Fibroblast of lung (primary cell): ENCODE data around the gene MBLAC1. TPM values are rescaled to one million over a fixed set of nuclear protein-coding genes. Genes with fewer than 3 reads are reported as not detected.
A peak's percentile ranks its signal among the peaks of the same experiment; 100 is the strongest.

Experiments used
- DNase-seq, 2 donors: peaks; one replicate each; pipeline versions ENCODE4 v3.0.0 to v3.0.0-alpha.2; 2010; ENCODE audit warnings: low read depth in 2 of 2
- H2AFZ ChIP-seq: 2 replicates; pipeline ENCODE4 v1.5.1; 2012; ENCODE audit warnings: low read length, control low read depth, inconsistent platforms
- H3K27ac ChIP-seq: 2 replicates; pipeline ENCODE4 v1.5.1; 2011; ENCODE audit warnings: low read length, control low read depth; ENCODE audit not compliant: insufficient read depth
- H3K27me3 ChIP-seq: 2 replicates; pipeline ENCODE4 v1.5.1; 2011; ENCODE audit warnings: mild to moderate bottlenecking, low read length; ENCODE audit not compliant: control insufficient read depth, insufficient read depth
- H3K36me3 ChIP-seq: 2 replicates; pipeline ENCODE4 v1.5.1; 2011; ENCODE audit warnings: low read length; ENCODE audit not compliant: control insufficient read depth, insufficient read depth
- H3K4me1 ChIP-seq: 2 replicates; pipeline ENCODE4 v1.5.1; 2011; ENCODE audit warnings: low read length; ENCODE audit not compliant: control insufficient read depth, insufficient read depth; ENCODE audit errors: extremely low read depth
- H3K4me2 ChIP-seq: 2 replicates; pipeline ENCODE4 v1.5.1; 2011; ENCODE audit warnings: low read length, control low read depth; ENCODE audit not compliant: insufficient read depth; ENCODE audit errors: extremely low read depth
- H3K4me3 ChIP-seq, 4 experiments: fragments of 200-600 bp in 1 of 4; sonication (generic) in 1 of 4; replicated peaks in 1 of 4; 2 replicates each; pipeline ENCODE4 v1.5.1; 2011 to 2016; ENCODE audit warnings: low read length in 4 of 4, low read depth in 3 of 4, mild to moderate bottlenecking in 3 of 4, control low read depth in 2 of 4, inconsistent platforms in 1 of 4, mixed read lengths in 1 of 4; ENCODE audit not compliant: insufficient read depth in 1 of 4; ENCODE audit errors: control extremely low read depth in 1 of 4
- H3K79me2 ChIP-seq: 2 replicates; pipeline ENCODE4 v1.5.1; 2012; ENCODE audit warnings: mild to moderate bottlenecking, low read length, inconsistent platforms; ENCODE audit not compliant: control insufficient read depth, insufficient read depth
- H3K9ac ChIP-seq: 2 replicates; pipeline ENCODE4 v1.5.1; 2011; ENCODE audit warnings: mild to moderate bottlenecking, low read length, control low read depth; ENCODE audit not compliant: insufficient read depth
- H3K9me3 ChIP-seq: 2 replicates; pipeline ENCODE4 v1.5.1; 2012; ENCODE audit warnings: low read depth, low read length; ENCODE audit not compliant: control insufficient read depth, insufficient read depth
- H4K20me1 ChIP-seq: 2 replicates; pipeline ENCODE4 v1.5.1; 2011; ENCODE audit warnings: low read length; ENCODE audit not compliant: control insufficient read depth, insufficient read depth; ENCODE audit errors: extremely low read depth
- EZH2 ChIP-seq: IDR thresholded peaks from 2 replicates; pipeline ENCODE4 v1.5.1; 2012; ENCODE audit warnings: low read length, control low read depth, mild to moderate bottlenecking; ENCODE audit errors: missing control alignments
- polyA plus RNA-seq, 2 donors: library from polyadenylated mRNA; depleted of rRNA in 1 of 2; stranded (reverse) in 1 of 2; unstranded in 1 of 2; fragments of >200 nt; gene quantifications; 2 replicates each; pipeline ENCODE4 v1.2.1, GENCODE V29; 2011 to 2012; ENCODE audit warnings: missing spikeins in 1 of 2
- total RNA-seq: library from RNA; depleted of rRNA; stranded (reverse); fragments of >200 nt; gene quantifications from 2 replicates; pipeline ENCODE4 v1.2.1, GENCODE V29; 2014
- TF ChIP-seq, protein P1 (sequence below), 2 donors: IDR thresholded peaks in 1 of 2; conservative IDR thresholded peaks in 1 of 2; 1 replicate in 1 of 2; 2 replicates in 1 of 2; pipeline ENCODE4 v1.5.1; 2011 to 2012; ENCODE audit warnings: low read length in 2 of 2, control low read depth in 1 of 2, inconsistent platforms in 1 of 2, low read depth in 1 of 2, mild to moderate bottlenecking in 1 of 2

Gene MBLAC1
- total and polyA plus RNA-seq, 2 donors (not counting 1 experiment from before 2014, with no cell fraction given) = 0.75 to 2.5 TPM

DNA sequence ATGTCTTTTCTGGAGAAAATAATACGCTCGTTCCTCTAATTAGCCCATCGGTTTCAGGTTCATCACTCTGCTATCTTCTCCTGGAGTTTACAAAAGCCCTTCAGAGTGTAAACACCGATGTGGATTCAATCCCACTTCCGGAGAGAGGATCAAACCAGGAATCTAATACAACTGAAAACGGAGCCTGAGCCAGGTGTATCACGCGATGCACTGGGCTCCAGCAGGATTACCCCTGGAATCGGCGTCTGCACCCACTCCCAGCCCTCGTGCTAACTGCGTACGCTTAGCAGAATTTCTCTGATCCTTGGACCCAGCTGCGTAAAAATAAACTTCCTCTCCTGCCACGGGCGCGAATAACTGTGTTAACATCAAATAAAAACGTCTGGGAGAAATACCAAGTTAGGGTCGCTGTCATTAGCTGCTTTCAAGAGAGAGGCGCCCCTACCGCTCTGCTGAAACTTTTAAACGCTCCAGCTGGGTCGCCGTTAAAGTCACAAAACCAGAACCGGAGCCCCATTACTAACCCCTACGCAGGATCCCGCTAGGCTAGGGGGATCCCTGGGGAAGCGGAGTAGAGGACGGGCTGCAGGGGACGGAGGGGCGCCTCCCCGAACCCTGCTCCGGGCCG is 45.7 kb upstream of the MBLAC1 start:
- Histone ChIP-seq H3K36me3 (peaks cover 9% of the 10 kb centered on the region), H3K27ac (peak overlapping the region; percentile 93), H3K79me2 (peaks cover 43% of the 10 kb centered on the region), H3K4me1 (peaks cover 4% of the 10 kb centered on the region), H3K27me3 (no peaks in the 10 kb centered on the region), H4K20me1 (no peaks in the 10 kb centered on the region), H3K4me3 (peak overlapping the region; percentile 91 to 99 (median 94)), H3K9me3 (no peaks in the 10 kb centered on the region), H3K4me2 (peak overlapping the region; percentile 94), H3K9ac (peak overlapping the region; percentile 92), H2AFZ (peak overlapping the region; percentile 16)
- TF ChIP-seq EZH2 = no peak
- TF ChIP-seq, protein P1, sequence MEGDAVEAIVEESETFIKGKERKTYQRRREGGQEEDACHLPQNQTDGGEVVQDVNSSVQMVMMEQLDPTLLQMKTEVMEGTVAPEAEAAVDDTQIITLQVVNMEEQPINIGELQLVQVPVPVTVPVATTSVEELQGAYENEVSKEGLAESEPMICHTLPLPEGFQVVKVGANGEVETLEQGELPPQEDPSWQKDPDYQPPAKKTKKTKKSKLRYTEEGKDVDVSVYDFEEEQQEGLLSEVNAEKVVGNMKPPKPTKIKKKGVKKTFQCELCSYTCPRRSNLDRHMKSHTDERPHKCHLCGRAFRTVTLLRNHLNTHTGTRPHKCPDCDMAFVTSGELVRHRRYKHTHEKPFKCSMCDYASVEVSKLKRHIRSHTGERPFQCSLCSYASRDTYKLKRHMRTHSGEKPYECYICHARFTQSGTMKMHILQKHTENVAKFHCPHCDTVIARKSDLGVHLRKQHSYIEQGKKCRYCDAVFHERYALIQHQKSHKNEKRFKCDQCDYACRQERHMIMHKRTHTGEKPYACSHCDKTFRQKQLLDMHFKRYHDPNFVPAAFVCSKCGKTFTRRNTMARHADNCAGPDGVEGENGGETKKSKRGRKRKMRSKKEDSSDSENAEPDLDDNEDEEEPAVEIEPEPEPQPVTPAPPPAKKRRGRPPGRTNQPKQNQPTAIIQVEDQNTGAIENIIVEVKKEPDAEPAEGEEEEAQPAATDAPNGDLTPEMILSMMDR (conservative IDR thresholded peaks at IDR 0.05 in 1 of 2, IDR thresholded peaks at IDR 0.05 in 1 of 2; ENCODE audit: low read depth in 1 of 2, low read length in 2 of 2) = no peak
- DNase-seq = peak; percentile 9 to 31

DNA sequence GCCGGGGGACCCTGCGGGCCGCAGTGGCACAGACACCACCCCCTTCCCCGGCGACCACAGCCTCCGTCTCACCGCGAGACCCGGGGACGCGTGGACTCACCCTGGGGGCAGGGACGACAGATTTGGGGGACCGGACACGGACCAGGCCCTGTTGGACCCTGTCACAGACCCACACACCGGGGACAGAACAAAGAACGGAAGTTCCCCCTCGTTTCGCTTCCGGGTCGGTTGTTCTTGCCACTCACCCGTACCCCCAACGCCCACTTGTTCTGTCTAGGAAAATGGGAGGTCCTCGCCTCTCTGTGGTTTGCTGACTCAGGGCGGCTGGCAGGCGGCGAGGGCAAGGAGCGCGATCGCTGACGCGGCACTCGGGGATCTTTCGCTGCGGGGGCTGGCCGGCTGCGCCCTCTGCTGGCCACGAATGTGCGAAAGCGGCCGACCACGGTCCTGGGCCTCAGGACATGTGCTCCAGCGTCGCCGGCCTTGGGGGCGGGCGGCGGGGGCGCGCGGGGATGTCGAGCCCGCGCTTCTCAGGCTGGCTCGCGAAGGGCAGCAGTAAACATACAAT is 45.1 kb upstream of the MBLAC1 start, which contains the start of gene ZNF3:
TSS of gene ZNF3 (minus strand) at position 189 of the 568 bp plus-strand sequence. CDS start 4,366 bp downstream, outside the sequence.
- Histone ChIP-seq H3K79me2 (peaks cover 41% of the 10 kb centered on the region), H3K4me1 (peaks cover 5% of the 10 kb centered on the region), H3K4me2 (peak within 1 kb of the TSS; percentile 94), H3K9ac (peak within 1 kb of the TSS; percentile 92), H3K27me3 (no peaks in the 10 kb centered on the region), H2AFZ (peak within 1 kb of the TSS; percentile 26), H3K9me3 (no peaks in the 10 kb centered on the region), H3K27ac (peak within 1 kb of the TSS; percentile 93), H3K36me3 (peaks cover 6% of the 10 kb centered on the region), H3K4me3 (peak within 1 kb of the TSS; percentile 91 to 99 (median 94)), H4K20me1 (no peaks in the 10 kb centered on the region)
- DNase-seq = peak; percentile 99
- TF ChIP-seq EZH2 = no peak
- TF ChIP-seq, protein P1 (conservative IDR thresholded peaks at IDR 0.05 in 1 of 2, IDR thresholded peaks at IDR 0.05 in 1 of 2; ENCODE audit: low read depth in 1 of 2, low read length in 2 of 2) = peak; percentile 64

DNA sequence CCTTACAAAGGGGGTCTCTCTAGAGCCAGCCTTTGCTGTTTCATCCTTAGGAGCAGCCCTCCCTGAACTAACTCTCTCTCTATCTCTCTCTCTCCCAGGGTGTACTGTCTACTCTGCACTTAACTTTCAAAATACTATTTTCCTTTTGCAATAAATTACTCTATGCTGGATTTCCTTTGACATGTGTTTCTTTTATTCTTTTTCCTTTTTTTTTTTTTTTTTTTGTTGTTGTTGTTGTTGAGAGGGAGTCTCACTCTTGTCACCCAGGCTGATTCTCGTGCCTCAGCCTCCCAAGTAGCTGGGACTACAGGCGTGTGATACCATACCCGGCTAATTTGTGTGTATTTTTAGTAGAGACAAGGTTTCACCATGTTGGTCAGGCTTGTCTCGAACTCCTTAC is 43.8 kb upstream of the MBLAC1 start:
- TF ChIP-seq, protein P1 (conservative IDR thresholded peaks at IDR 0.05 in 1 of 2, IDR thresholded peaks at IDR 0.05 in 1 of 2; ENCODE audit: low read depth in 1 of 2, low read length in 2 of 2) = no peak
- TF ChIP-seq EZH2 = no peak
- H3K79me2 ChIP-seq = peaks cover 33% of the 10 kb centered on the region
- H3K9me3 ChIP-seq = no peaks in the 10 kb centered on the region
- no peak overlapping the region for H2AFZ ChIP-seq
- H3K27me3 ChIP-seq = no peaks in the 10 kb centered on the region
- no peak overlapping the region for H3K27ac ChIP-seq
- H3K9ac ChIP-seq = no peak overlapping the region
- H3K36me3 ChIP-seq = peaks cover 3% of the 10 kb centered on the region
- no peak overlapping the region for H3K4me2 ChIP-seq
- peaks cover 12% of the 10 kb centered on the region for H3K4me1 ChIP-seq
- DNase-seq = no peak
- H3K4me3 ChIP-seq = no peak overlapping the region
- H4K20me1 ChIP-seq = no peaks in the 10 kb centered on the region
